PC-3 (cell line): Measurements from ENCODE around the gene TMEM45A.

Experiments
- EZH2 ChIP-seq: fragments of 300-600 bp; sonication (generic); IDR thresholded peaks from one replicate; pipeline ENCODE4 v1.6.1; 2017; ENCODE audit warnings: antibody characterized with exemption, mild to moderate bottlenecking, low read length; ENCODE audit not compliant: unreplicated experiment
- EZH2phosphoT487 ChIP-seq: fragments of 300-600 bp; sonication (generic); IDR thresholded peaks from 2 replicates; pipeline ENCODE4 v1.6.1; 2018; ENCODE audit warnings: mild to moderate bottlenecking, antibody characterized with exemption, low read length, borderline replicate concordance
- TF ChIP-seq, protein P1 (sequence below): fragments of 300-600 bp; sonication (generic); conservative IDR thresholded peaks from 2 replicates; pipeline ENCODE4 v1.5.1; 2017; ENCODE audit warnings: antibody characterized with exemption, low read depth, mild to moderate bottlenecking, low read length

GRCh38 chr3:100532411-100532810 lies 40.0 kb downstream of the TMEM45A start:
- TF ChIP-seq EZH2phosphoT487 (no peak), EZH2 (no peak)
- TF ChIP-seq, protein P1, sequence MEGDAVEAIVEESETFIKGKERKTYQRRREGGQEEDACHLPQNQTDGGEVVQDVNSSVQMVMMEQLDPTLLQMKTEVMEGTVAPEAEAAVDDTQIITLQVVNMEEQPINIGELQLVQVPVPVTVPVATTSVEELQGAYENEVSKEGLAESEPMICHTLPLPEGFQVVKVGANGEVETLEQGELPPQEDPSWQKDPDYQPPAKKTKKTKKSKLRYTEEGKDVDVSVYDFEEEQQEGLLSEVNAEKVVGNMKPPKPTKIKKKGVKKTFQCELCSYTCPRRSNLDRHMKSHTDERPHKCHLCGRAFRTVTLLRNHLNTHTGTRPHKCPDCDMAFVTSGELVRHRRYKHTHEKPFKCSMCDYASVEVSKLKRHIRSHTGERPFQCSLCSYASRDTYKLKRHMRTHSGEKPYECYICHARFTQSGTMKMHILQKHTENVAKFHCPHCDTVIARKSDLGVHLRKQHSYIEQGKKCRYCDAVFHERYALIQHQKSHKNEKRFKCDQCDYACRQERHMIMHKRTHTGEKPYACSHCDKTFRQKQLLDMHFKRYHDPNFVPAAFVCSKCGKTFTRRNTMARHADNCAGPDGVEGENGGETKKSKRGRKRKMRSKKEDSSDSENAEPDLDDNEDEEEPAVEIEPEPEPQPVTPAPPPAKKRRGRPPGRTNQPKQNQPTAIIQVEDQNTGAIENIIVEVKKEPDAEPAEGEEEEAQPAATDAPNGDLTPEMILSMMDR, result no peak
